ENCODE measurements around the gene SHKBP1.

DNA sequence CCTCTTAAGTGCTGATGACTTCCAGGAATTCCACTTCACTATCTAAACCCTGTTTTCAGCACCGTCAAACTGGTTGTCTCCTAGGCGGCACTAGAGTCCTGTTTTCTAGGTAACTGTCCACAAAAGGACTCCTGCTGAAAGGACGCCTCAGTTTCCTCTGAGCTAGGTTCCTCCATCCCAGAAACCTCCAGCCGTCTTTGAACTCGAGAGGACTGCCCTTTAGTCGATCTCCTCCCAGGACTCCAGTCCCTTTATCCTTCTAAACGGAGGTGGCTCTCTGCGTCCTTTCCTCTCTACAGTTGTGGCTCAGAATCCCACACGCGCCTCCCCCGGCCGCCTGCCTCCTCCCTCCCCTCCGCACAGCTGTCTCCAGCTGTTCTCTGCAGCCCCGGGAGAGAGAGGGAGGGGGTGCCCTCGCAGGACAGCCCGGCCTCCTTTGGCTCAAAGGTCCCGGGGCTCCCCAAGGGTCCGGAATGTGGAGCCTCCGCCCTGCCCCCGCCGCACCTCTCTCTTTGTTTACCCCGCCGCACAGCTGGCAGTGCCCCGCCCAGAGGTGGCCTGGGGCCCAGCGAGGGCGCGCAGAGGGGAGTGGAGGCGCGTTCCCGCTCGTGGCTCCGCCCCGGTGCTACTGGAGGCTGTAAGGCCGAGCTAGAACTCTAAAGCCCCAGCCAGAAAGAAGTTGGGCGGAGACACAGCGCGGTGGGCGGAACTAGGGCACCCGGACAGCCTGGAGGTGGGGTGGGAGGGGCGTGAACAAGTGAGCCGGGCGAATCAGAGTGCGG lies 26.9 kb downstream of the SHKBP1 start:
- TF ChIP-seq FEZF1 (tag by site-specific recombination; IDR thresholded peaks at IDR 0.05) (peak; percentile 5; the same call in 1 of the 2 replicates), ZNF777 (tag by site-specific recombination; IDR thresholded peaks at IDR 0.05; ENCODE audit: borderline replicate concordance) (no peak), ZNF561 (tag by site-specific recombination; IDR thresholded peaks at IDR 0.05; ENCODE audit: borderline replicate concordance) (peak; percentile 85), HOXC10 (CRISPR knock-in tag; IDR thresholded peaks at IDR 0.05) (no peak), YY1 (tag by site-specific recombination; IDR thresholded peaks at IDR 0.05) (no peak), TRIM28 (IDR thresholded peaks at IDR 0.05; ENCODE audit: borderline replicate concordance, low read length) (no peak)
- TF ChIP-seq, protein P1, sequence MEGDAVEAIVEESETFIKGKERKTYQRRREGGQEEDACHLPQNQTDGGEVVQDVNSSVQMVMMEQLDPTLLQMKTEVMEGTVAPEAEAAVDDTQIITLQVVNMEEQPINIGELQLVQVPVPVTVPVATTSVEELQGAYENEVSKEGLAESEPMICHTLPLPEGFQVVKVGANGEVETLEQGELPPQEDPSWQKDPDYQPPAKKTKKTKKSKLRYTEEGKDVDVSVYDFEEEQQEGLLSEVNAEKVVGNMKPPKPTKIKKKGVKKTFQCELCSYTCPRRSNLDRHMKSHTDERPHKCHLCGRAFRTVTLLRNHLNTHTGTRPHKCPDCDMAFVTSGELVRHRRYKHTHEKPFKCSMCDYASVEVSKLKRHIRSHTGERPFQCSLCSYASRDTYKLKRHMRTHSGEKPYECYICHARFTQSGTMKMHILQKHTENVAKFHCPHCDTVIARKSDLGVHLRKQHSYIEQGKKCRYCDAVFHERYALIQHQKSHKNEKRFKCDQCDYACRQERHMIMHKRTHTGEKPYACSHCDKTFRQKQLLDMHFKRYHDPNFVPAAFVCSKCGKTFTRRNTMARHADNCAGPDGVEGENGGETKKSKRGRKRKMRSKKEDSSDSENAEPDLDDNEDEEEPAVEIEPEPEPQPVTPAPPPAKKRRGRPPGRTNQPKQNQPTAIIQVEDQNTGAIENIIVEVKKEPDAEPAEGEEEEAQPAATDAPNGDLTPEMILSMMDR (tag by site-specific recombination; IDR thresholded peaks at IDR 0.05) = peak; percentile 58; the same call in 1 of the 2 replicates
- TF ChIP-seq, protein P2, sequence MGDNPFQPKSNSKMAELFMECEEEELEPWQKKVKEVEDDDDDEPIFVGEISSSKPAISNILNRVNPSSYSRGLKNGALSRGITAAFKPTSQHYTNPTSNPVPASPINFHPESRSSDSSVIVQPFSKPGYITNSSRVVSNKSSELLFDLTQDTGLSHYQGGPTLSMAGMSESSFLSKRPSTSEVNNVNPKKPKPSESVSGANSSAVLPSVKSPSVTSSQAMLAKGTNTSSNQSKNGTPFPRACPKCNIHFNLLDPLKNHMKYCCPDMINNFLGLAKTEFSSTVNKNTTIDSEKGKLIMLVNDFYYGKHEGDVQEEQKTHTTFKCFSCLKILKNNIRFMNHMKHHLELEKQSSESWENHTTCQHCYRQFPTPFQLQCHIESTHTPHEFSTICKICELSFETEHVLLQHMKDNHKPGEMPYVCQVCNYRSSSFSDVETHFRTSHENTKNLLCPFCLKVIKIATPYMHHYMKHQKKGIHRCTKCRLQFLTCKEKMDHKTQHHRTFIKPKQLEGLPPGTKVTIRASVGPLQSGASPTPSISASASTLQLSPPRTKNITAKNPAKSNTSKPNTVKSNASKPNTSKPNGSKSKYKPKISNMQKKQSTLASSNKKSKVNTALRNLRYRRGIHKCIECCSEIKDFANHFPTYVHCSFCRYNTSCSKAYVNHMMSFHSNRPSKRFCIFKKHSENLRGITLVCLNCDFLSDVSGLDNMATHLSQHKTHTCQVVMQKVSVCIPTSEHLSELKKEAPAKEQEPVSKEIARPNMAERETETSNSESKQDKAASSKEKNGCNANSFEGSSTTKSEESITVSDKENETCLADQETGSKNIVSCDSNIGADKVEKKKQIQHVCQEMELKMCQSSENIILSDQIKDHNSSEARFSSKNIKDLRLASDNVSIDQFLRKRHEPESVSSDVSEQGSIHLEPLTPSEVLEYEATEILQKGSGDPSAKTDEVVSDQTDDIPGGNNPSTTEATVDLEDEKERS (tag by site-specific recombination; IDR thresholded peaks at IDR 0.05) = no peak; the same call in 1 of the 2 replicates
